BLaER1 treated with 17β-estradiol and CSF1 and Interleukin-3, amounts not matched to agents 10 nM and 100 nM (cell line): ENCODE data around the gene SHROOM3.

ENCODE experiments used
- H3K27ac ChIP-seq, 11 experiments: shearing (Covaris generic); formaldehyde crosslinking; 2 replicates each; pipeline ENCODE4 v1.8.1; 2022
- H3K27me3 ChIP-seq, 11 experiments: shearing (Covaris generic); formaldehyde crosslinking; 2 replicates each; pipeline ENCODE4 v1.8.1; 2022
- H3K36me3 ChIP-seq, 11 experiments: shearing (Covaris generic); formaldehyde crosslinking; 2 replicates each; pipeline ENCODE4 v1.8.1; 2022
- H3K4me1 ChIP-seq, 10 experiments: shearing (Covaris generic); formaldehyde crosslinking; 2 replicates each; pipeline ENCODE4 v1.8.1; 2022
- H3K4me2 ChIP-seq, 11 experiments: shearing (Covaris generic); formaldehyde crosslinking; 2 replicates each; pipeline ENCODE4 v1.8.1; 2022
- H3K4me3 ChIP-seq, 10 experiments: shearing (Covaris generic); formaldehyde crosslinking; 2 replicates each; pipeline ENCODE4 v1.8.1; 2022
- H3K9ac ChIP-seq, 11 experiments: shearing (Covaris generic); formaldehyde crosslinking; 2 replicates each; pipeline ENCODE4 v1.8.1; 2022
- H3K9me3 ChIP-seq, 11 experiments: shearing (Covaris generic); formaldehyde crosslinking; replicated peaks in 1 of 11; 2 replicates each; pipeline ENCODE4 v1.8.1; 2022
- H4K20me1 ChIP-seq, 11 experiments: shearing (Covaris generic); formaldehyde crosslinking; 2 replicates each; pipeline ENCODE4 v1.8.1; 2022
- Cebpa-rat ChIP-seq, 11 experiments: shearing (Covaris generic); IDR thresholded peaks; 2 replicates each; pipeline ENCODE4 v1.8.1; 2022

SHROOM3 gene

DNA sequence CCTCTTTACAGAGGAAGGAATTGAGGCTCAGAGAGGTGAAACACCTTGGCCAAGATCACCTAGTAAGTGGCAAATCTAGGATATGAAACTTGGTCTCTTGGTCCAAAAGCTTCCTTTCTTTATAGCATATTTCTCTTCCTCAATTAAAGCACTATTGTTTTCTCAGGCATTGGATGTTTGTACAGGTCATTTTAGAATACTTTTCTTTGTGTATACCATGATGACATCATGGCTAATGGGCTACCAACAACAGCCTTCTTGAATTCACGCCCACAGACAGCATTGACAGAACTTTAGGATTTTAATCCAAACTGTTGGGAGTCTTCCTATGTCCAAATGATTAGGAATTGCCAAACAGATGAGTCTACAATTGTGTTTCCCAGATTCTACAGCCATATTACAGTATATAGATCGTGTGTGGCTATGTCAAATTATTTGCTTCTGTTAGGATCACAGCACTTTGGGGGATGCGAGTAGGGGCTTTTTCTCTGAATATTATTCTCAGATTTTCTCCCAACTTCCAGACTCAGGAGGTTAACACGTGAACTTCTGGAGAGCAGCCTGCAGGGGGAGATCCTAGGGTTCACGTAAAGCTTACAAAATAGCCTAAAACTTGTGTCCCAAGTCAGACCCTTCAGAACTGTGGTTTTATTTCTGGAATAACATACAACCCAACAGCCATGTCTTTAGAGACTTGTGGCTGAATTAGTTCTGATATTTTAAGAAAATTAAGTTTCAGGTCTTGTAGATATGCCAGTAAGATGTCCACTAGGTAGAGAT, 191.8 kb downstream of the SHROOM3 start:
- peaks cover 0 to 13% (median 2%) of the 10 kb centered on the region in 11 experiments; a peak in 4 of 22 replicates for H3K9me3 ChIP-seq
- no peak overlapping the region for H3K4me2 ChIP-seq
- H3K36me3 ChIP-seq: no peaks in the 10 kb centered on the region
- H3K27me3 ChIP-seq: no peaks in the 10 kb centered on the region
- no peak overlapping the region for H3K4me3 ChIP-seq
- no peaks in the 10 kb centered on the region for H4K20me1 ChIP-seq
- peaks cover 0 to 15% (median 8%) of the 10 kb centered on the region in 10 experiments; a peak in 12 of 20 replicates for H3K4me1 ChIP-seq
- no peak for TF ChIP-seq Cebpa-rat (IDR thresholded peaks at IDR 0.05)
- no peak overlapping the region for H3K9ac ChIP-seq
- no peak overlapping the region for H3K27ac ChIP-seq

- Histone ChIP-seq H3K27me3 (no peaks in the 10 kb centered on the region), H3K4me3 (no peak overlapping the region), H3K9me3 (peaks cover 5 to 25% (median 11%) of the 10 kb centered on the region in 11 experiments; a peak in 13 of 22 replicates), H3K4me1 (peaks cover 0 to 15% (median 8%) of the 10 kb centered on the region in 10 experiments; a peak in 12 of 20 replicates), H3K9ac (no peak overlapping the region), H4K20me1 (no peaks in the 10 kb centered on the region), H3K4me2 (no peak overlapping the region), H3K27ac (no peak overlapping the region), H3K36me3 (no peaks in the 10 kb centered on the region)
- TF ChIP-seq Cebpa-rat (IDR thresholded peaks at IDR 0.05): no peak
These were observed 193.2 kb downstream of the SHROOM3 start for GRCh38 chr4:76628251-76628650.

- H3K9ac ChIP-seq: no peak overlapping the region
- no peaks in the 10 kb centered on the region for H3K36me3 ChIP-seq
- peaks cover 0 to 23% (median 17%) of the 10 kb centered on the region in 10 experiments; a peak in 17 of 20 replicates for H3K4me1 ChIP-seq
- H3K9me3 ChIP-seq: peaks cover 5 to 29% (median 11%) of the 10 kb centered on the region in 11 experiments; a peak in 13 of 22 replicates
- no peak for TF ChIP-seq Cebpa-rat (IDR thresholded peaks at IDR 0.05)
- no peaks in the 10 kb centered on the region for H4K20me1 ChIP-seq
- no peaks in the 10 kb centered on the region for H3K27me3 ChIP-seq
- no peak overlapping the region for H3K27ac ChIP-seq
- no peak overlapping the region for H3K4me2 ChIP-seq
- H3K4me3 ChIP-seq: no peak overlapping the region
These were observed 195.7 kb downstream of the SHROOM3 start for GRCh38 chr4:76630741-76631140.

GRCh38 chr4:76634220-76634619, 199.2 kb downstream of the SHROOM3 start:
- Histone ChIP-seq H3K9me3 (peaks cover 5 to 35% (median 14%) of the 10 kb centered on the region in 11 experiments; a peak in 16 of 22 replicates), H3K9ac (no peak overlapping the region), H3K4me2 (peak overlapping the region; percentile 27 to 72 (median 60); a peak in 21 of 22 replicates), H4K20me1 (no peaks in the 10 kb centered on the region), H3K27ac (peak overlapping the region in 3 of 11 experiments; percentile 17 to 32 (median 30); a peak in 2 of 22 replicates), H3K27me3 (no peaks in the 10 kb centered on the region), H3K4me1 (peaks cover 0 to 21% (median 15%) of the 10 kb centered on the region in 10 experiments; a peak in 17 of 20 replicates), H3K4me3 (no peak overlapping the region; a peak in 1 of 20 replicates), H3K36me3 (no peaks in the 10 kb centered on the region)
- TF ChIP-seq Cebpa-rat (IDR thresholded peaks at IDR 0.05): no peak

DNA sequence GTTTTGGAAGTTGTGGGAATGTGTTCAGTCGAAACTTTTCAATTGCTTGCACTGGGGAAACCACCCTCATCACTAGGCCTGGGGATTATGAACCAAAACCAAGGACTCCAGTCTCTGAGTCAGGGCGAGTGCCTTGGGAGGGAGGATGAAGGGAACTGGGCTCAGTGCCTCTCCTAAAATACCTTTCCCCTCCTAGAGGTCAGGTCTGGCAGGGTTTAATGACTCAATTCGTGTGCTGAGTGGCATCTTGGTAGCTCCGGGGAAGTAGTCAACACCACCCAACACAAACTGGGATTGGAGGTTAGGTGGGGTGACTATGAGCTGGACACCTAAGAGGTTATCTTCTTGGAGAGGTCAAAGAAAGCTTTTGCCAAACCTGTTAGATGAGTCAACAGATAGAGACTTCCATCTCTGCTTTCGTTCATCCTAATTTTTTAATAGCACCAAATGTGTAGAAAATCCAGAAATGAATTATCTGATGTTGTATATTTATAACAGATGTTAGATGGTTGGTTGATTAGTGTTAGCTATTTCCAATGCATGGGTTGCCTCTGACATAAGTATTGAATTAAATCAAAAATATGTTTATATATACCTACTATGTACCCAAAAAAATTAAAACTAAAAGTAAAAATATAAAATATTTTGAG, 202.8 kb downstream of the SHROOM3 start:
- no peaks in the 10 kb centered on the region for H4K20me1 ChIP-seq
- H3K9ac ChIP-seq: no peak overlapping the region
- no peak overlapping the region for H3K4me3 ChIP-seq
- no peaks in the 10 kb centered on the region for H3K27me3 ChIP-seq
- TF ChIP-seq Cebpa-rat (IDR thresholded peaks at IDR 0.05): no peak
- peaks cover 0 to 19% (median 8%) of the 10 kb centered on the region in 11 experiments; a peak in 14 of 22 replicates for H3K9me3 ChIP-seq
- peaks cover 0 to 37% (median 32%) of the 10 kb centered on the region in 10 experiments; a peak in 17 of 20 replicates for H3K4me1 ChIP-seq
- H3K36me3 ChIP-seq: no peaks in the 10 kb centered on the region
- H3K27ac ChIP-seq: no peak overlapping the region
- H3K4me2 ChIP-seq: no peak overlapping the region

- H3K4me3 ChIP-seq: no peak overlapping the region
- no peaks in the 10 kb centered on the region for H4K20me1 ChIP-seq
- H3K27ac ChIP-seq: no peak overlapping the region
- H3K4me2 ChIP-seq: no peak overlapping the region
- no peaks in the 10 kb centered on the region for H3K36me3 ChIP-seq
- no peak for TF ChIP-seq Cebpa-rat (IDR thresholded peaks at IDR 0.05)
- no peaks in the 10 kb centered on the region for H3K27me3 ChIP-seq
- no peak overlapping the region for H3K9ac ChIP-seq
- H3K4me1 ChIP-seq: peaks cover 0 to 30% (median 25%) of the 10 kb centered on the region in 10 experiments; a peak in 17 of 20 replicates
- H3K9me3 ChIP-seq: peaks cover 0 to 11% (median 5%) of the 10 kb centered on the region in 11 experiments; a peak in 7 of 22 replicates
These were observed 204.3 kb downstream of the SHROOM3 start for GRCh38 chr4:76639288-76639687.

DNA sequence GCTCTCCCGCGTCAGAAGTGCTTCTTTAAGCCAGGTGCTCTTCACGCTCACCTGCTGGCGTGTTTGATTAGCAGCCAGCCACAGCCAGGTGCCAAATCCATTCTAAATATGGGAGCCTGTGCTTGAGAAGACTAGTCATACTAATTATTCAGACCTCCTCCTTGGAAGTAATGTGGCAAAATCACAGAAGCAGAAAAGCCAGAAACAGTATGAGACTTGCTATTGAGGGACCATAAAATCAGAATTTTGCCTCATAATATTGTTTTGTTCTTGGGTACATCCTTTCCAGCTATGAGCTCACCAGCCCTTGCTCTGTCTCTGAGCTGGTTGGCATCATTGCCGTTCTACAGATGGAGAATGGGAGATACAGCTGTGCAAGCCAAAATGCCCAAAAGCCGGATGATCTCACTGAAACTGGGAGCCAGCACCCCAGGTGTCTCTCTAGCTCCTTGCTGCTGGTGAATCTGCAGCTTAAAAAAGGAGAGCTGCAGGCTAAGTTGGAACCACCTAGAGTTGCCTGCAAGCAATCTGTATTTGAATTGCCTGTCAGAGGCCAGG, 205.4 kb downstream of the SHROOM3 start:
- Histone ChIP-seq H3K36me3 (no peaks in the 10 kb centered on the region), H3K4me2 (peak overlapping the region in 2 of 11 experiments; percentile 20 to 46; a peak in 3 of 22 replicates), H3K27ac (no peak overlapping the region), H4K20me1 (no peaks in the 10 kb centered on the region), H3K4me1 (peaks cover 0 to 21% (median 15%) of the 10 kb centered on the region in 10 experiments; a peak in 13 of 20 replicates), H3K9me3 (peaks cover 0 to 11% (median 6%) of the 10 kb centered on the region in 11 experiments; a peak in 8 of 22 replicates), H3K27me3 (no peaks in the 10 kb centered on the region), H3K9ac (no peak overlapping the region), H3K4me3 (no peak overlapping the region)
- TF ChIP-seq Cebpa-rat (IDR thresholded peaks at IDR 0.05): no peak

- peaks cover 0 to 21% (median 15%) of the 10 kb centered on the region in 10 experiments; a peak in 13 of 20 replicates for H3K4me1 ChIP-seq
These were observed 206.3 kb downstream of the SHROOM3 start for GRCh38 chr4:76641351-76641750.

More at GRCh38 chr4:76641351-76641750, 206.3 kb downstream of the SHROOM3 start:
- H3K4me2 ChIP-seq: peak overlapping the region in 8 of 11 experiments; percentile 18 to 57 (median 47); a peak in 15 of 22 replicates
- H3K36me3 ChIP-seq: no peaks in the 10 kb centered on the region
- no peak for TF ChIP-seq Cebpa-rat (IDR thresholded peaks at IDR 0.05)
- H3K27ac ChIP-seq: no peak overlapping the region
- H4K20me1 ChIP-seq: no peaks in the 10 kb centered on the region
- no peak overlapping the region for H3K9ac ChIP-seq
- H3K27me3 ChIP-seq: no peaks in the 10 kb centered on the region
- peaks cover 0 to 11% (median 5%) of the 10 kb centered on the region in 11 experiments; a peak in 8 of 22 replicates for H3K9me3 ChIP-seq
- no peak overlapping the region for H3K4me3 ChIP-seq
